Esophagus (tissue), 2 donors: Measurements from ENCODE around the gene CATSPER3. TPM values are rescaled to one million over a fixed set of nuclear protein-coding genes. Genes with fewer than 3 reads are reported as not detected.

Experiments
- H3K27ac ChIP-seq, 2 donors: one replicate each; pipeline ENCODE4 v1.5.1; 2013; ENCODE audit warnings: low read depth in 2 of 2, mild to moderate bottlenecking in 2 of 2, inconsistent platforms in 1 of 2, low read length in 1 of 2, moderate library complexity in 1 of 2
- H3K27me3 ChIP-seq, 2 donors: one replicate each; pipeline ENCODE4 v1.6.1; 2013; ENCODE audit warnings: low read length in 2 of 2, control low read depth in 1 of 2, mild to moderate bottlenecking in 1 of 2; ENCODE audit not compliant: insufficient read depth in 2 of 2, control insufficient read depth in 1 of 2
- H3K36me3 ChIP-seq, 2 donors: one replicate each; pipeline ENCODE4 v1.6.1; 2013; ENCODE audit warnings: low read length in 1 of 2; ENCODE audit not compliant: control insufficient read depth in 2 of 2, insufficient read depth in 2 of 2
- H3K4me1 ChIP-seq, 2 donors: one replicate each; pipeline ENCODE4 v1.6.1; 2013; ENCODE audit warnings: low read length in 1 of 2; ENCODE audit not compliant: control insufficient read depth in 2 of 2, insufficient read depth in 2 of 2
- H3K4me3 ChIP-seq, 2 donors: one replicate each; pipeline ENCODE4 v1.5.1; 2013; ENCODE audit warnings: low read length in 2 of 2, mild to moderate bottlenecking in 2 of 2, low read depth in 1 of 2, moderate library complexity in 1 of 2
- H3K9me3 ChIP-seq, 2 donors: one replicate each; pipeline ENCODE4 v1.6.1; 2013; ENCODE audit warnings: mild to moderate bottlenecking in 2 of 2, low read depth in 1 of 2, low read length in 1 of 2, moderate library complexity in 1 of 2; ENCODE audit not compliant: control insufficient read depth in 2 of 2, insufficient read depth in 1 of 2
- whole genome bisulfite sequencing, 2 donors: extraction: QIAGEN DNeasy Blood & Tissue Kit; methylation state at CpG; one replicate each; pipeline ENCODE4 v1.1.7; 2013; 5-methylcytosine and 5-hydroxymethylcytosine counted together
- polyA plus RNA-seq, 2 donors: library from polyadenylated mRNA; stranded (reverse); fragments of 200-250 nt; gene quantifications; one replicate each; pipeline ENCODE4 v1.2.3, GENCODE V29; 2013
- donor health status: healthy with polysubstance abuse.
- donor health status: Bipolar disorder and iron deficiency.

Gene CATSPER3
- polyA plus RNA-seq, 2 donors, result 0.34 to 0.55 TPM

- Histone ChIP-seq H3K4me1 (peaks cover 6 to 14% of the 10 kb centered on the region in 2 donors), H3K27ac (peak overlapping the region; percentile 96 to 99), H3K27me3 (no peaks in the 10 kb centered on the region), H3K9me3 (peaks cover 0 to 3% of the 10 kb centered on the region in 2 donors), H3K4me3 (peak overlapping the region; percentile 63 to 83), H3K36me3 (peaks cover 0 to 47% of the 10 kb centered on the region in 2 donors)
- WGBS, 2 donors, result 30 to 56% methylated on average over 12 of the region's 12 CpGs
Observed at GRCh38 chr5:135026645-135027265, 59.0 kb downstream of the CATSPER3 start.

GRCh38 chr5:135027266-135027696, 59.6 kb downstream of the CATSPER3 start:
- peaks cover 0 to 49% of the 10 kb centered on the region in 2 donors for H3K36me3 ChIP-seq
- 17 to 20% methylated on average over 29 of the region's 29 CpGs for WGBS, 2 donors
- no peaks in the 10 kb centered on the region for H3K27me3 ChIP-seq
- peaks cover 6 to 14% of the 10 kb centered on the region in 2 donors for H3K4me1 ChIP-seq
- peak overlapping the region; percentile 96 to 99 for H3K27ac ChIP-seq
- peaks cover 0 to 3% of the 10 kb centered on the region in 2 donors for H3K9me3 ChIP-seq
- peak overlapping the region; percentile 63 to 83 for H3K4me3 ChIP-seq

- peaks cover 6 to 14% of the 10 kb centered on the region in 2 donors for H3K4me1 ChIP-seq
- no peaks in the 10 kb centered on the region for H3K27me3 ChIP-seq
- 14 to 21% methylated on average over 68 to 79 of the region's 79 CpGs for WGBS, 2 donors
- peak overlapping the region; percentile 96 to 99 for H3K27ac ChIP-seq
- H3K9me3 ChIP-seq, result peaks cover 0 to 3% of the 10 kb centered on the region in 2 donors
- H3K4me3 ChIP-seq, result peak overlapping the region; percentile 63 to 83
- H3K36me3 ChIP-seq, result peaks cover 0 to 49% of the 10 kb centered on the region in 2 donors
Observed at GRCh38 chr5:135027697-135028615, 60.2 kb downstream of the CATSPER3 start.

GRCh38 chr5:135028791-135029476, 61.2 kb downstream of the CATSPER3 start:
- H3K36me3 ChIP-seq, result peaks cover 0 to 49% of the 10 kb centered on the region in 2 donors
- 14 to 20% methylated on average over 52 to 62 of the region's 62 CpGs for WGBS, 2 donors
- no peaks in the 10 kb centered on the region for H3K27me3 ChIP-seq
- H3K9me3 ChIP-seq, result peaks cover 0 to 3% of the 10 kb centered on the region in 2 donors
- peak overlapping the region; percentile 63 to 83 for H3K4me3 ChIP-seq
- H3K27ac ChIP-seq, result peak overlapping the region; percentile 96 to 99
- H3K4me1 ChIP-seq, result peaks cover 6 to 14% of the 10 kb centered on the region in 2 donors

- H3K9me3 ChIP-seq, result peaks cover 0 to 3% of the 10 kb centered on the region in 2 donors
- peaks cover 0 to 47% of the 10 kb centered on the region in 2 donors for H3K36me3 ChIP-seq
- no peaks in the 10 kb centered on the region for H3K27me3 ChIP-seq
- H3K4me1 ChIP-seq, result peaks cover 6 to 10% of the 10 kb centered on the region in 2 donors
- 12 to 31% methylated on average over 15 of the region's 15 CpGs for WGBS, 2 donors
- H3K4me3 ChIP-seq, result peak overlapping the region; percentile 83 to 89
- peak overlapping the region; percentile 98 to 99 for H3K27ac ChIP-seq
Observed at GRCh38 chr5:135029477-135030122, 61.9 kb downstream of the CATSPER3 start.

GRCh38 chr5:135030123-135030955, 62.6 kb downstream of the CATSPER3 start:
- WGBS, 2 donors, result 12% methylated on average over 13 of the region's 13 CpGs
- Histone ChIP-seq H3K36me3 (peaks cover 0 to 49% of the 10 kb centered on the region in 2 donors), H3K9me3 (peaks cover 0 to 3% of the 10 kb centered on the region in 2 donors), H3K4me1 (peaks cover 6 to 12% of the 10 kb centered on the region in 2 donors), H3K4me3 (peak overlapping the region; percentile 83 to 89), H3K27ac (peak overlapping the region; percentile 98 to 99), H3K27me3 (no peaks in the 10 kb centered on the region)

- peak overlapping the region; percentile 98 to 99 for H3K27ac ChIP-seq
- WGBS, 2 donors, result 5 to 8% methylated on average over 47 to 57 of the region's 57 CpGs
- H3K9me3 ChIP-seq, result peaks cover 0 to 3% of the 10 kb centered on the region in 2 donors
- H3K4me1 ChIP-seq, result peaks cover 6 to 11% of the 10 kb centered on the region in 2 donors
- no peaks in the 10 kb centered on the region for H3K27me3 ChIP-seq
- peaks cover 0 to 46% of the 10 kb centered on the region in 2 donors for H3K36me3 ChIP-seq
- H3K4me3 ChIP-seq, result peak overlapping the region; percentile 83 to 89
Observed at GRCh38 chr5:135030956-135031812, 63.5 kb downstream of the CATSPER3 start.
